Esophagus muscularis mucosa (tissue), 4 donors: ENCODE results near the gene RNF19B. TPM values are rescaled to one million over a fixed set of nuclear protein-coding genes. Genes with fewer than 3 reads are reported as not detected.

Experiments used
- DNase-seq: peaks from one replicate; pipeline ENCODE4 v3.0.0-alpha.2; 2017; ENCODE audit errors: extremely low spot score
- H3K27ac ChIP-seq, 4 donors: fragments of 200-600 bp; sonication (generic); replicated peaks in 1 of 4; 1 replicate in 3 of 4; 2 replicates in 1 of 4; pipeline ENCODE4 v1.5.1; 2016 to 2019; ENCODE audit warnings: mild to moderate bottlenecking in 1 of 4
- H3K27me3 ChIP-seq, 4 donors: fragments of 200-600 bp; sonication (generic); one replicate each; pipeline versions ENCODE4 v1.5.1 to v1.6.0; 2016 to 2019
- H3K36me3 ChIP-seq, 4 donors: fragments of 200-600 bp; sonication (generic); one replicate each; pipeline ENCODE4 v1.5.1; 2016 to 2019
- H3K4me1 ChIP-seq, 4 donors: fragments of 200-600 bp; sonication (generic); one replicate each; pipeline ENCODE4 v1.5.1; 2016 to 2019
- H3K4me3 ChIP-seq, 4 donors: fragments of 200-600 bp; sonication (generic); 1 replicate in 2 of 4; 2 replicates in 2 of 4; pipeline ENCODE4 v1.5.1; 2016 to 2019; ENCODE audit warnings: mild to moderate bottlenecking in 4 of 4, moderate library complexity in 1 of 4
- H3K9me3 ChIP-seq, 4 donors: fragments of 200-600 bp; sonication (generic); 1 replicate in 3 of 4; 2 replicates in 1 of 4; pipeline ENCODE4 v1.5.1; 2016 to 2019
- CTCF ChIP-seq, 3 experiments: fragments of 200-600 bp in 2 of 3; fragments of 450-650 bp in 1 of 3; sonication (generic) in 2 of 3; IDR thresholded peaks; one replicate each; pipeline ENCODE4 v1.5.1; 2017 to 2019; ENCODE audit warnings: antibody characterized with exemption in 3 of 3, mild to moderate bottlenecking in 2 of 3, moderate library complexity in 1 of 3
- EP300 ChIP-seq: sonication (generic); formaldehyde crosslinking; IDR thresholded peaks from one replicate; pipeline ENCODE4 v1.6.1; 2017; ENCODE audit warnings: antibody characterized with exemption
- POLR2A ChIP-seq: fragments of 450-650 bp; IDR thresholded peaks from one replicate; pipeline ENCODE4 v1.6.1; 2017; ENCODE audit warnings: antibody characterized with exemption, moderate library complexity, mild to moderate bottlenecking, low read depth
- POLR2AphosphoS5 ChIP-seq, 2 donors: sonication (generic); formaldehyde crosslinking; IDR thresholded peaks; one replicate each; pipeline ENCODE4 v1.6.1; 2017; ENCODE audit warnings: antibody characterized with exemption in 2 of 2
- WGBS: methylation state at CpG from one replicate; pipeline ENCODE4 v1.1.5; 2018; 5-methylcytosine and 5-hydroxymethylcytosine counted together
- intact Hi-C: fragments of 100-400 bp; cut with DNase I; formaldehyde crosslinking; loops from one replicate; pipeline ENCODE4 v1.15.1; 2023
- total RNA-seq, 4 donors: library from RNA; depleted of rRNA; stranded (reverse); fragments of >200 nt; gene quantifications; one replicate each; pipeline versions ENCODE4 v1.1.0 to v1.2.1, GENCODE V29; 2016

The RNF19B gene
- total RNA-seq, 4 donors from 2014 or later = 16.2 to 32.3 (median 22.7) TPM

- TF ChIP-seq POLR2AphosphoS5 (IDR thresholded peaks at IDR 0.05) (peak; percentile 47 to 50), CTCF (IDR thresholded peaks at IDR 0.05) (no peak), EP300 (no peak)
- 77% methylated on average over 7 of the region's 7 CpGs for WGBS
- Histone ChIP-seq H3K27me3 (no peaks in the 10 kb centered on the region), H3K4me3 (no peak overlapping the region), H3K27ac (peak overlapping the region; percentile 0 to 52 (median 36)), H3K36me3 (no peaks in the 10 kb centered on the region), H3K9me3 (no peaks in the 10 kb centered on the region), H3K4me1 (peaks cover 41 to 50% (median 47%) of the 10 kb centered on the region in 4 donors)
- intact Hi-C loops = no loop called here
- DNase-seq = peak; percentile 93
These were observed 28.1 kb upstream of the RNF19B start for GRCh38 chr1:32992489-32993323.

DNA sequence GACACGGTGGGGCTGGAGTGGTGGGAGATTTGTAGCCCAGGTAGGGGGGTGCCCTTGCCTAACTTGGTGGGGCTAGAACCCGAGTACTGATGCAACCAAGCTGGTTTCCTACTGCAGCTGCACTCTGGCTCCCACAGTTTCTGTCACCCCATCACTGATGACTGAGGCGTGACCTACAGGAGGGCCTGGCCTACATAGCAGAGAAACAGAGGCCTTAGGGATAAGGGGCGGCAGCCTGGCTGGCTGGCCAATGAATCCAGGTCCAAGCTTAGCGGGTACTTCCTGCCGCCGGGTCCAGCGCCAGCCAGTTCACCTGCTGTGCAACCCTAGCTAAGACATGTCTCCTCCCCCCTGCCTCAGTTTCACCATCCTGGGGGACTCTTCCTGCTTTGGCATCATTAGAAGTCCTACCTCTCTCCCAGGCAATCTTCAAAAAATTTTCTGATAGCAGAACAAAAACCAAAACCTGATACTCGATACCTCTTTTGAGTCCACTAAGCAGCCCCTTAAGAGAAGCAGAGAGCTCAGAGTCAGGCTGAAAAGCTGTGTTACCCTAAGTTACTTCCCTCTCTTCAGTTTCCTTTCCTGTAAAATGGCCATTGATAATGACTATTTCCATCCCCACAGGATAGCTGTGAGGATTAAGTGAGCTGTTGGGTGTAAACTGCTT, 27.3 kb upstream of the RNF19B start:
- DNase-seq = no peak
- no peaks in the 10 kb centered on the region for H3K36me3 ChIP-seq
- no peaks in the 10 kb centered on the region for H3K9me3 ChIP-seq
- intact Hi-C loops = no loop called here
- TF ChIP-seq EP300 = no peak
- no peak overlapping the region for H3K4me3 ChIP-seq
- 78% methylated on average over 8 of the region's 9 CpGs for WGBS
- H3K4me1 ChIP-seq = peaks cover 34 to 43% (median 40%) of the 10 kb centered on the region in 4 donors
- peak overlapping the region; percentile 0 to 52 (median 42) for H3K27ac ChIP-seq
- no peaks in the 10 kb centered on the region for H3K27me3 ChIP-seq

DNA sequence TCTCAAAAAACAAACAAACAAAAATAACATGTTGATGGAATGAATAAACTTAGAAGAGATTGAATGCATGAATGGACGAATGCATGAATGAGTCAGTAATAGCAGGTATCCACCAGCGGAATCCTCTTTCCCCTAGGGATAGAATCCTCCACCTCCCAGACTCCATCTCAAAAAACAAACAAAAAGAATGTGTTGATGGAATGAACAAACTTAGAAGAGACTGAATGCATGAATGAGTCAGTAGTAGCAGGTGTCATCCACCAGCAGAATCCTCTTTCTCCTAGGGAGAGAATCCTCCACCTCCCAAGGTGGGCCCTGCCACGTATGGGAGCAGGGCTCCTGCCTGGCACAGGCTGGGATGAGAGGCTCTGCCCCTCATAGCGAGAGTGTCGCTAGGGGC, 26.8 kb upstream of the RNF19B start:
- TF ChIP-seq POLR2AphosphoS5 (IDR thresholded peaks at IDR 0.05) (no peak), POLR2A (no peak)
- WGBS = 87% methylated on average over 5 of the region's 5 CpGs

GRCh38 chr1:32990887-32991286, 26.3 kb upstream of the RNF19B start:
- Histone ChIP-seq H3K27me3 (no peaks in the 10 kb centered on the region), H3K4me1 (peaks cover 32 to 40% (median 39%) of the 10 kb centered on the region in 4 donors), H3K36me3 (no peaks in the 10 kb centered on the region), H3K27ac (no peak overlapping the region), H3K4me3 (no peak overlapping the region), H3K9me3 (no peaks in the 10 kb centered on the region)
- WGBS = 89% methylated on average over 5 of the region's 5 CpGs
- no peak for TF ChIP-seq EP300
- TF ChIP-seq POLR2AphosphoS5 (IDR thresholded peaks at IDR 0.05) = no peak
- TF ChIP-seq CTCF (IDR thresholded peaks at IDR 0.05) = no peak
- no peak for TF ChIP-seq POLR2A
- intact Hi-C loops = no loop called here
- DNase-seq = no peak

More for the DNA sequence above, 26.8 kb upstream of the RNF19B start:
- no peak for DNase-seq
- Histone ChIP-seq H3K27me3 (no peaks in the 10 kb centered on the region), H3K9me3 (no peaks in the 10 kb centered on the region), H3K27ac (peak overlapping the region in 3 of 4 donors; percentile 33 to 52 (median 50)), H3K36me3 (no peaks in the 10 kb centered on the region), H3K4me1 (peaks cover 32 to 40% (median 39%) of the 10 kb centered on the region in 4 donors), H3K4me3 (no peak overlapping the region)
- intact Hi-C loops = no loop called here

DNA sequence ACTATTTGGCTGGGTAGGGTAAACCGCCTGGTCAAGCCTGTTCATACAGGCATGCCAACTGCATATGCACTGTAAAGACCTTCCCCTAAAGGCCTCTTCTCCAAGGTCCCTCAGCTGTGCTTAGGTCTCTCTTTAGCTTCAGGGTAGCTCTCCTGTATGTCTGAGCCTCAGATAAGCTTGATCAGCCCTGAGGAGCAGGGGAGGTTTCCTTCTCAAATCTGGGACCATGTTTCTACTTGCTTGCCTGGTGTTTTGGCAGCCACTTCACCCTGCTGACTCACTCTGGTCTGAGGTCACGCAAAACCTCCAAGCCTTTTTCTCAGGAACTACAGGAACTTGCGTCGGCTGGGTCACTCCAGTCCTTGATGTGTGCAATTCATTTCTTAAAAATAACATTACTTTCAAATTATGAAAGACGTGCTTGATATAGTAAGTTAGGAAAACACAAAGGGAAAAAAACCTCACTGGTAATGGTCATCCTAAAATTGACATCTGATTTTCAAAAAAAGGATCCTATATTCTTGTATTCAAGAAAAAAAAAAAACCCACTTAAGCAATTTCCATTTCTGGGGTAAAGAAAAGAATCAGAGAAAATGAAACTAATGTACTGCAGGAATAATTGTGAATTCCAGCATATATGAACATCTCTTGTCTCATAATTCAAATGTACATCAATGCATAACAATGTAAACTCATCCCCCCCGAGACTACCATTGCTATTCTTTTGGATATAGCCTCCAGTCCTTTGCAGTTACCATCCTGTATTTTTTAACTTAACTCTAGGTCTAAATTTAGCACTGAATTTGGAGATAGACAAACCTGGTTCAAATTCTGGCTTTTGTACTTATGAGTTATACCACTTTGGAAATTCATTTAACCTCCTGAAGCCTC, 24.8 kb upstream of the RNF19B start:
- Histone ChIP-seq H3K27me3 (no peaks in the 10 kb centered on the region), H3K9me3 (no peaks in the 10 kb centered on the region), H3K4me1 (peaks cover 37 to 47% (median 39%) of the 10 kb centered on the region in 4 donors), H3K27ac (peak overlapping the region; percentile 63 to 78 (median 68)), H3K4me3 (no peak overlapping the region), H3K36me3 (no peaks in the 10 kb centered on the region)
- peak; percentile 96 for DNase-seq
- intact Hi-C loops = no loop called here
- WGBS = 33% methylated on average over 6 of the region's 6 CpGs
- no peak for TF ChIP-seq POLR2A
- TF ChIP-seq CTCF (IDR thresholded peaks at IDR 0.05) = no peak
- TF ChIP-seq POLR2AphosphoS5 (IDR thresholded peaks at IDR 0.05) = peak; percentile 51 to 79
- no peak for TF ChIP-seq EP300
